RWPE1 (cell line): ENCODE measurements around the gene KREMEN2.

ENCODE experiments used
- CTCF ChIA-PET: fragments of 350-600 bp; sonication (Branson Sonifier 250); formaldehyde crosslinking; extraction: SDS; loops from one replicate; lab custom pipeline; 2021; lab: Yijun Ruan, JAX
- POLR2A ChIA-PET: fragments of 400-600 bp; formaldehyde crosslinking; extraction: SDS; loops from one replicate; lab custom pipeline; 2020; ENCODE audit warnings: antibody characterized with exemption; ENCODE audit not compliant: low non-redundant PET; lab: Yijun Ruan, JAX
- DNase-seq: peaks from one replicate; pipeline ENCODE4 v3.0.0; 2012; ENCODE audit warnings: low spot score
- H3K27ac ChIP-seq: fragments of 450-650 bp; 2 replicates; pipeline ENCODE4 v1.5.1; 2017
- TF ChIP-seq, protein P1 (sequence below): fragments of 450-650 bp; conservative IDR thresholded peaks from 2 replicates; pipeline ENCODE4 v1.5.1; 2017; ENCODE audit warnings: low read depth, mild to moderate bottlenecking

The KREMEN2 gene

DNA sequence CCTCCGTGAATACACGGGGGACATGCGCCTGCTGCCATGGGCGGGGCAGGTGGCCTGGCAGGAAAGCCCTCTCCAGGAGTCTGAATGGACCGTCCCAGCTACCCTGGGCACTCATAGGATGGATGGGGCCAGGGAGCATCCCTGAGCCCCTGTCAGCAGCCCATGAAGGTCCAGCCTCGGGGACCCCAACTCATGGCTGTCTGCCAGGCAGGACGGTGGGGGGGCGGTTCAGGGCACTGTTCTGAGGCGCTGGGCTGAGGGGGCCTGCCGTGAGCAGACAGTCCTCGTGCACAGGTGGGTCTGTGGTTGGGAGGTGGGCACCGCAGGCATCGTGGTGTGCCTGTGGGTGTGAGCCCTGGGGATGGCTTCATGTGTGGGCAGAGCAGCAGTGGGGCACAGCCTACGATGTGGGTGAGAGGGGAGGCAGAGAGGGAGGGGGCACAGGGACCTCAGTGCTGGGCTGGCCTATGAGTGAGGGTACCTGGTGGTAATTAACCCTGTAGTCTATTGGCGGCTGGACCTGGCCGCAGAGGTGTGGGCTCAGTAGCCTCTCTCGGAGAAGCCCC lies 22.6 kb downstream of the KREMEN2 start:
- CTCF ChIA-PET = no interaction called here
- TF ChIP-seq, protein P1, sequence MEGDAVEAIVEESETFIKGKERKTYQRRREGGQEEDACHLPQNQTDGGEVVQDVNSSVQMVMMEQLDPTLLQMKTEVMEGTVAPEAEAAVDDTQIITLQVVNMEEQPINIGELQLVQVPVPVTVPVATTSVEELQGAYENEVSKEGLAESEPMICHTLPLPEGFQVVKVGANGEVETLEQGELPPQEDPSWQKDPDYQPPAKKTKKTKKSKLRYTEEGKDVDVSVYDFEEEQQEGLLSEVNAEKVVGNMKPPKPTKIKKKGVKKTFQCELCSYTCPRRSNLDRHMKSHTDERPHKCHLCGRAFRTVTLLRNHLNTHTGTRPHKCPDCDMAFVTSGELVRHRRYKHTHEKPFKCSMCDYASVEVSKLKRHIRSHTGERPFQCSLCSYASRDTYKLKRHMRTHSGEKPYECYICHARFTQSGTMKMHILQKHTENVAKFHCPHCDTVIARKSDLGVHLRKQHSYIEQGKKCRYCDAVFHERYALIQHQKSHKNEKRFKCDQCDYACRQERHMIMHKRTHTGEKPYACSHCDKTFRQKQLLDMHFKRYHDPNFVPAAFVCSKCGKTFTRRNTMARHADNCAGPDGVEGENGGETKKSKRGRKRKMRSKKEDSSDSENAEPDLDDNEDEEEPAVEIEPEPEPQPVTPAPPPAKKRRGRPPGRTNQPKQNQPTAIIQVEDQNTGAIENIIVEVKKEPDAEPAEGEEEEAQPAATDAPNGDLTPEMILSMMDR = no peak
- POLR2A ChIA-PET = no interaction called here
- H3K27ac ChIP-seq = no peak overlapping the region
- DNase-seq = no peak

DNA sequence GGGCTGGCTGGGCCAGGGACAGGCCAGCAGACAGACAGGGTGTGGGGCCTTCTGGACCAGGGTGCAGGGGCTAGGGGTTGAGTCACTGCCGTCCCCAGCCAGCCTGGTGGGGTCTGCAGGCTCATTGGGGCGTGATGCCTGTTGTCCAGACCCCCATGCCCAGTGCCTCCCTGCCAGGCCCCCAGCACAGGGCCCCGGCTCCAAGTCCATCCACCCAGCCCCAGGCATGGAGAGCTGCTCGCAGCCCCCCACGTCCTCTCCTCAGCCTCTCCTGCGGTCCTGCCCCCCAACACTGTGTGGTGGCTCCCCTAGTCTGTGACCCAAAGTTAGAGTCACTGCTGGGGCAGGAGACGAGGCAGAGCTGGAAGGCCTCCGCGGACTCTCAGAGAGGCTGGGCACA lies 23.2 kb downstream of the KREMEN2 start:
- H3K27ac ChIP-seq = no peak overlapping the region
- no peak for DNase-seq
- ChIA-PET CTCF (no interaction called here), POLR2A (no interaction called here)
- TF ChIP-seq, protein P1 = no peak

DNA sequence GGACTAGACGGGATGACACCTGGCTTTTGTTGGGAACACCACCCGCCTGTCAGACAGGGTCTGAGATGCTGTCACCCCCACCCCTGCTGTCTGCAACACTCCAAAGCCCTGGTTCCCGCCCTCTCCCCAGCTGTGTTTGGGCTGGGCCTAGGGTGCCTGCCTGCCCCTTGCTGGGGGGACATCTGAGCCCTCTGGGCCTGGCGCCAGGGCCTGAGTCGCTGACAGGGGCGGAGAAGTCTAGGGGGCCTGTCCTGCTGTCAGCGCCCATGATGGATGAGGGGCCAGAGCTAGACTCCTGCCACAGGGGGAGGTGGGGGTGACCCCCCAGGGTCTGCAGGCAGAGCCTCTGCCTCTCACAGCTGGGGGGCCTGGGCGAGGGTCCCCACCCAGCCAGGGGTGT lies 23.8 kb downstream of the KREMEN2 start:
- CTCF ChIA-PET = no interaction called here
- no peak for DNase-seq
- H3K27ac ChIP-seq = no peak overlapping the region
- TF ChIP-seq, protein P1 = no peak
- POLR2A ChIA-PET = no interaction called here

DNA sequence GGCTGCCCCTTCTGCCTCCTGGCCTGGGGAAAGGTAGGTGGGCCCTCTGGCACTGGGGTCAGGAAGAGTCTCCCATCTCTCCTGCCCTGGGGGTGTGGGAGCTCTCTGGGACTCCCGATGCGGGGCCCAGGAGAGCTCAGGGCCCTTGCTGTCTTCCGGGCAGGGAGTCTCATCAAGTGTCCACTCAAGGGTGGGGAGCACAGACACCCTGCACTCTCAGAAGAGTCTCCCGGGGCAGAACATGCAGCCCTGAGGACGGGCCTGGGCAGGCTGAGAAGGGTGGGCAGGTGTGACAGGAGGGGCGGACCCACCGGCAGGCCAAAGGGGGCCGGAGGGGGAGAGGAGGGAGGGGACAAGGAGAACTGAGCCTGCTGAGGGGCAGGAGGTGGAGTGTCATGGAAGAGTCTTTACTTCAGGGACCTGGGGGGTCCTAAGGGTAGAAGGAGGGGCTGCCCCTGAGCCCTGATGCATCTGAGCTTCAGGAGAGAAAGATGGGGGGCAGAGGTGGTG lies 24.6 kb downstream of the KREMEN2 start:
- TF ChIP-seq, protein P1 = no peak
- H3K27ac ChIP-seq = no peak overlapping the region
- CTCF ChIA-PET = no interaction called here
- DNase-seq = no peak
- POLR2A ChIA-PET = no interaction called here

DNA sequence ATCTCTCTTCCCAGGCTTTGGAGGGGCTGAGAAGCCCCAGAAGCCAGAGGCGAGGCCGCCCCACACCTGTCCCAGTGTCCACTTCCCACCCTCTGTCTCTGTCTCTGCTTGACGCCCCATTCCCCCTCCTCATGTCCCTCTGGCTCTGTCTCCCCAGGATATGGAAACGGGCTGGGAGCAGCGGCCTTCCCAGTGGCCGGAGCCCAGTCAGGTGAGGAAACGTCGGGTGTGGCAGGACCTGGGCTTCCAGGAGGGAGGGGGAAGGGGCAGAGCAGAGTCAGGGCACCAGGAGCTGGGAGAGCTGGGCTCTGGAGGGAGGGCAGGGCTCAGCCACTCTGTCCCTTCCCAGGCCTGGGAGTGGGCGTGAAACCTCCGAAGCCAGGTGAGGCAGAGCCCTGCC lies 26.8 kb downstream of the KREMEN2 start:
- no peak for DNase-seq
- CTCF ChIA-PET = interaction anchor here (1.0 kb wide), 1 partner anchor 21 kb away, joined by 8 read pairs; the partner anchor contains the start of gene PAQR4

DNA sequence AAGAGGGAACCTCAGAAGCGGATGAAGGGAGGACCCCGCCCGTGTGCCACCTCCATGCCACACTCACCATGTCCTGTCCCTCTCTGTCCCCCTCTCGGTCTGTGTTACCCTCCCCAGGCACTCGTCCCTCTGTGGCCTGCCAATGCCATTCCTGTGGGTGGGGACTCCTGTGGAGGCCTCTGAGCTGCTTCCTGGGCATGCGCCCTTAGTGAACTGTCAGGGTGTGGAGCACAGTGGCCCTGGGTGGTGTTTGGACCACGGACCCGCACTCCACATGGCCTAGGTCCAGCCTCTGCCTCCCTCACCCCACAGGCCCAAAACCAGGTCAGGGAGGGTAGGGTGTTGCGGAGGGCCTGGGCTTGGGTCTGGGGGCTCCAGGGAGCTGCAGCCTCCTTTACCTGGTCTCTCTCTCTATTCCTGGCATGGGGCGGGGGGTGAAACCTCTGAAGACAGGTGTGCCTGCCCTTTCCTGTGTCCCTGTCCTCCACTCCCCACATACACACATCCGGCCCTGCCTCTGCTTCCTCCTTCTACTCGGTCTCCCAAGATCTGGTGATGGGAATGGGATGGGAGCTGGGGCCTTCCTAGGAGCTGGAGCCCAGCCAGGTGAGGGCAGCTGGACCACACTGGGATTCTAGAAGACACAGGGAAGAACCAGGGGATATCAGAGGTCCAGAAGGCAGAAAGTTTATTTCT lies 27.6 kb downstream of the KREMEN2 start:
- no peak for DNase-seq
- TF ChIP-seq, protein P1 = no peak
- POLR2A ChIA-PET = interaction anchor here (0.7 to 1.7 kb wide), 3 partner anchors 18 to 30 kb away, joined by 4 to 10 read pairs (median 7); no protein-coding TSS in a partner anchor
- CTCF ChIA-PET = interaction anchor here (1.0 to 1.1 kb wide), 2 partner anchors 22 to 40 kb away, joined by 4 to 8 read pairs; partner anchors contain the start of gene PAQR4
- H3K27ac ChIP-seq = peak overlapping the region; percentile 63

More for the DNA sequence above, 26.8 kb downstream of the KREMEN2 start:
- POLR2A ChIA-PET = interaction anchor here (0.7 to 1.7 kb wide), 3 partner anchors 19 to 30 kb away, joined by 4 to 10 read pairs (median 7); no protein-coding TSS in a partner anchor
- TF ChIP-seq, protein P1 = no peak
- H3K27ac ChIP-seq = no peak overlapping the region; the same call in 1 of the 2 replicates
